Measurements from ENCODE around the gene TNN.
"Not testable (repeated sequence)": the region's sequence is repeated elsewhere in the genome, so short reads cannot be mapped to it uniquely, and the experiment has no call there.

The TNN gene

GRCh38 chr1:175080030-175080429 lies 12.4 kb downstream of the TNN start:
- Mint-ChIP-seq H3K4me1 (ENCODE audit: low read depth) (no peaks in the 10 kb centered on the region), H3K27me3 (peaks cover 4% of the 10 kb centered on the region), H3K9me3 (ENCODE audit: low read depth) (no peaks in the 10 kb centered on the region), H3K36me3 (no peaks in the 10 kb centered on the region), H3K4me3 (no peak overlapping the region), H3K27ac (no peak overlapping the region)

- Mint-ChIP-seq H3K36me3 (no peaks in the 10 kb centered on the region), H3K27me3 (peaks cover 3% of the 10 kb centered on the region), H3K4me1 (ENCODE audit: low read depth) (no peaks in the 10 kb centered on the region), H3K27ac (no peak overlapping the region), H3K9me3 (ENCODE audit: low read depth) (no peaks in the 10 kb centered on the region), H3K4me3 (no peak overlapping the region)
These were observed 14.3 kb downstream of the TNN start for GRCh38 chr1:175081983-175082382.

GRCh38 chr1:175088525-175088951 lies 20.9 kb downstream of the TNN start:
- H3K4me3 Mint-ChIP-seq, result no peak overlapping the region
- peaks cover 1% of the 10 kb centered on the region for H3K27me3 Mint-ChIP-seq

GRCh38 chr1:175089136-175089718 lies 21.6 kb downstream of the TNN start:
- Mint-ChIP-seq H3K27ac (no peak overlapping the region), H3K27me3 (peaks cover 1% of the 10 kb centered on the region), H3K4me3 (no peak overlapping the region), H3K36me3 (no peaks in the 10 kb centered on the region), H3K4me1 (ENCODE audit: low read depth) (no peaks in the 10 kb centered on the region), H3K9me3 (ENCODE audit: low read depth) (no peaks in the 10 kb centered on the region)

More at GRCh38 chr1:175088525-175088951, 20.9 kb downstream of the TNN start:
- Mint-ChIP-seq H3K4me1 (ENCODE audit: low read depth) (no peaks in the 10 kb centered on the region), H3K36me3 (no peaks in the 10 kb centered on the region), H3K27ac (no peak overlapping the region), H3K9me3 (ENCODE audit: low read depth) (no peaks in the 10 kb centered on the region)

- no peaks in the 10 kb centered on the region for H3K4me1 Mint-ChIP-seq (ENCODE audit: low read depth)
- no peak overlapping the region for H3K27ac Mint-ChIP-seq
- H3K27me3 Mint-ChIP-seq, result peaks cover 3% of the 10 kb centered on the region
- no peak overlapping the region for H3K4me3 Mint-ChIP-seq
- no peaks in the 10 kb centered on the region for H3K36me3 Mint-ChIP-seq
- no peaks in the 10 kb centered on the region for H3K9me3 Mint-ChIP-seq (ENCODE audit: low read depth)
These were observed 23.1 kb downstream of the TNN start for GRCh38 chr1:175090780-175091179.

- Mint-ChIP-seq H3K4me3 (no peak overlapping the region), H3K27me3 (peaks cover 3% of the 10 kb centered on the region), H3K9me3 (ENCODE audit: low read depth) (no peaks in the 10 kb centered on the region), H3K4me1 (ENCODE audit: low read depth) (no peaks in the 10 kb centered on the region), H3K36me3 (no peaks in the 10 kb centered on the region), H3K27ac (no peak overlapping the region)
These were observed 27.0 kb downstream of the TNN start for GRCh38 chr1:175094626-175095025.

- H3K4me1 Mint-ChIP-seq (ENCODE audit: low read depth), result no peaks in the 10 kb centered on the region
- H3K9me3 Mint-ChIP-seq (ENCODE audit: low read depth), result no peaks in the 10 kb centered on the region
- peaks cover 3% of the 10 kb centered on the region for H3K27me3 Mint-ChIP-seq
- H3K27ac Mint-ChIP-seq, result no peak overlapping the region
- H3K4me3 Mint-ChIP-seq, result no peak overlapping the region
- no peaks in the 10 kb centered on the region for H3K36me3 Mint-ChIP-seq
These were observed 27.4 kb downstream of the TNN start for GRCh38 chr1:175095069-175095468.

GRCh38 chr1:175095978-175096607 lies 28.5 kb downstream of the TNN start:
- H3K4me3 Mint-ChIP-seq, result no peak overlapping the region
- no peaks in the 10 kb centered on the region for H3K9me3 Mint-ChIP-seq (ENCODE audit: low read depth)
- no peaks in the 10 kb centered on the region for H3K36me3 Mint-ChIP-seq
- no peaks in the 10 kb centered on the region for H3K4me1 Mint-ChIP-seq (ENCODE audit: low read depth)
- peaks cover 3% of the 10 kb centered on the region for H3K27me3 Mint-ChIP-seq
- no peak overlapping the region for H3K27ac Mint-ChIP-seq

- H3K4me1 Mint-ChIP-seq (ENCODE audit: low read depth), result no peaks in the 10 kb centered on the region
- H3K4me3 Mint-ChIP-seq, result no peak overlapping the region
- no peaks in the 10 kb centered on the region for H3K9me3 Mint-ChIP-seq (ENCODE audit: low read depth)
- H3K36me3 Mint-ChIP-seq, result no peaks in the 10 kb centered on the region
- peaks cover 3% of the 10 kb centered on the region for H3K27me3 Mint-ChIP-seq
- no peak overlapping the region for H3K27ac Mint-ChIP-seq
These were observed 29.7 kb downstream of the TNN start for GRCh38 chr1:175097361-175097760.

GRCh38 chr1:175099916-175100315 lies 32.3 kb downstream of the TNN start:
- H3K27me3 Mint-ChIP-seq, result peaks cover 1% of the 10 kb centered on the region
- no peaks in the 10 kb centered on the region for H3K36me3 Mint-ChIP-seq
- H3K27ac Mint-ChIP-seq, result no peak overlapping the region
- no peaks in the 10 kb centered on the region for H3K9me3 Mint-ChIP-seq (ENCODE audit: low read depth)
- no peaks in the 10 kb centered on the region for H3K4me1 Mint-ChIP-seq (ENCODE audit: low read depth)
- no peak overlapping the region for H3K4me3 Mint-ChIP-seq

GRCh38 chr1:175102166-175102565 lies 34.5 kb downstream of the TNN start:
- H3K36me3 Mint-ChIP-seq; H3K27ac Mint-ChIP-seq; H3K27me3 Mint-ChIP-seq; H3K9me3 Mint-ChIP-seq (ENCODE audit: low read depth); H3K4me1 Mint-ChIP-seq (ENCODE audit: low read depth); H3K4me3 Mint-ChIP-seq: not testable (repeated sequence)

GRCh38 chr1:175106536-175106935 lies 38.9 kb downstream of the TNN start:
- H3K9me3 Mint-ChIP-seq (ENCODE audit: low read depth); H3K27me3 Mint-ChIP-seq; H3K36me3 Mint-ChIP-seq; H3K4me1 Mint-ChIP-seq (ENCODE audit: low read depth); H3K4me3 Mint-ChIP-seq; H3K27ac Mint-ChIP-seq: not testable (repeated sequence)

GRCh38 chr1:175108331-175108820 lies 40.7 kb downstream of the TNN start:
- not testable (repeated sequence) for H3K36me3 Mint-ChIP-seq; H3K9me3 Mint-ChIP-seq (ENCODE audit: low read depth); H3K27ac Mint-ChIP-seq; H3K4me1 Mint-ChIP-seq (ENCODE audit: low read depth); H3K27me3 Mint-ChIP-seq; H3K4me3 Mint-ChIP-seq

- Mint-ChIP-seq H3K9me3 (ENCODE audit: low read depth) (peaks cover 17% of the 10 kb centered on the region), H3K27ac (no peak overlapping the region), H3K4me3 (no peak overlapping the region), H3K27me3 (peaks cover 5% of the 10 kb centered on the region), H3K36me3 (peaks cover 6% of the 10 kb centered on the region), H3K4me1 (ENCODE audit: low read depth) (peaks cover 2% of the 10 kb centered on the region)
These were observed 47.4 kb downstream of the TNN start for GRCh38 chr1:175114996-175115395.

GRCh38 chr1:175116210-175116798 lies 48.7 kb downstream of the TNN start:
- Mint-ChIP-seq H3K36me3 (peaks cover 6% of the 10 kb centered on the region), H3K9me3 (ENCODE audit: low read depth) (peaks cover 17% of the 10 kb centered on the region), H3K4me3 (no peak overlapping the region), H3K27me3 (peaks cover 5% of the 10 kb centered on the region), H3K4me1 (ENCODE audit: low read depth) (peaks cover 2% of the 10 kb centered on the region), H3K27ac (no peak overlapping the region)

GRCh38 chr1:175116903-175117302 lies 49.3 kb downstream of the TNN start:
- H3K4me3 Mint-ChIP-seq, result no peak overlapping the region
- H3K27me3 Mint-ChIP-seq, result peaks cover 5% of the 10 kb centered on the region
- H3K4me1 Mint-ChIP-seq (ENCODE audit: low read depth), result peaks cover 2% of the 10 kb centered on the region
- H3K36me3 Mint-ChIP-seq, result peaks cover 6% of the 10 kb centered on the region
- no peak overlapping the region for H3K27ac Mint-ChIP-seq
- peaks cover 17% of the 10 kb centered on the region for H3K9me3 Mint-ChIP-seq (ENCODE audit: low read depth)
